ENCODE results near the gene NEMF.
A peak's percentile ranks its signal among the peaks of the same experiment; 100 is the strongest.
"Not testable (repeated sequence)": the region's sequence is repeated elsewhere in the genome, so short reads cannot be mapped to it uniquely, and the experiment has no call there.

NEMF gene

GRCh38 chr14:49897965-49898364, 45.4 kb upstream of the NEMF start:
- Histone ChIP-seq H2AFZ (ENCODE audit: low read depth, low read length) (no peak overlapping the region), H3K9me3 (ENCODE audit: control insufficient read depth, low read length) (no peaks in the 10 kb centered on the region), H2BK5ac (ENCODE audit: low read depth, low read length, poor library complexity, severe bottlenecking) (no peak overlapping the region), H2BK15ac (ENCODE audit: low read depth, poor library complexity, severe bottlenecking) (no peak overlapping the region), H3K36me3 (ENCODE audit: control insufficient read depth in 1 of 2, insufficient read depth in 2 of 2, low read depth in 1 of 2, low read length in 2 of 2) (peaks cover 6 to 27% of the 10 kb centered on the region in 2 experiments), H3K4me2 (ENCODE audit: low read length, poor library complexity, severe bottlenecking) (no peak overlapping the region), H4K91ac (ENCODE audit: low read length) (no peak overlapping the region), H3K18ac (ENCODE audit: low read depth in 1 of 2, low read length in 2 of 2) (no peak overlapping the region), H3K23ac (ENCODE audit: low read length in 2 of 2) (no peak overlapping the region), H3K4me3 (ENCODE audit: insufficient read depth in 1 of 2, low read depth in 1 of 2, low read length in 2 of 2) (peak overlapping the region in 1 of 2 experiments; percentile 100), H3K14ac (ENCODE audit: low read length in 2 of 2) (no peak overlapping the region), H3K79me1 (replicated peaks; ENCODE audit: low read length, poor library complexity, severe bottlenecking) (no peaks in the 10 kb centered on the region), H3K27ac (ENCODE audit: low read length, poor library complexity, severe bottlenecking) (peak overlapping the region; percentile 61), H2AK5ac (ENCODE audit: low read length, severe bottlenecking) (no peak overlapping the region), H2BK120ac (ENCODE audit: low read depth, low read length) (no peak overlapping the region), H3K4me1 (ENCODE audit: control insufficient read depth, insufficient read depth, low read depth, low read length) (no peaks in the 10 kb centered on the region), H3K27me3 (ENCODE audit: control insufficient read depth in 1 of 2, insufficient read depth in 1 of 2, low read length in 2 of 2) (no peaks in the 10 kb centered on the region), H2BK12ac (ENCODE audit: low read length in 2 of 2) (no peak overlapping the region), H3K4ac (ENCODE audit: low read depth in 1 of 2, low read length in 2 of 2) (no peak overlapping the region), H3K9ac (ENCODE audit: low read length) (peak overlapping the region; percentile 100), H4K8ac (ENCODE audit: low read length) (no peak overlapping the region)
- DNase-seq = no peak
- no CpG with 5 or more reads among the region's 1 CpG for WGBS

DNA sequence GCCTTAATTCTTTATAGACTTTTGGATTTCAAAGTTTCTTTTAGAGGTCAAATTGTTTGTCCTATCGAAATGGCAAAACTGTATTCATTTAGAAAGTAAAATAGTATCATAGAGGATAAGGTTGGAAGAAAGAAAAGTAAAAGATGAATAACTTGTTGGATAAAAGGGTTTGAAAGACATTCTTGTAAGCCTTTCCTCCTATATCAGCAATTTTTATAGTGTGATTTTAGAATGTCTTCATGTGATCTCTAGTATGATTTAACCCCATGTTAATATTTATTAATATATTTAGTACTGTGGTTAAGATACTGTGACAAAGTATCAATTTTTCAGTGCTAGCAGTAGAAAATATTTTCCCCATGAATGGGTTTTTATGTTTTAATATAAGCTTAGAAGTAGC, 44.8 kb upstream of the NEMF start:
- H3K9me3 ChIP-seq (ENCODE audit: control insufficient read depth, low read length) = no peaks in the 10 kb centered on the region
- no peak overlapping the region for H4K91ac ChIP-seq (ENCODE audit: low read length)
- H3K27ac ChIP-seq (ENCODE audit: low read length, poor library complexity, severe bottlenecking) = no peak overlapping the region
- no peak overlapping the region for H2BK5ac ChIP-seq (ENCODE audit: low read depth, low read length, poor library complexity, severe bottlenecking)
- 100% methylated on average over 1 of the region's 1 CpG for WGBS
- H2AK5ac ChIP-seq (ENCODE audit: low read length, severe bottlenecking) = no peak overlapping the region
- H3K9ac ChIP-seq (ENCODE audit: low read length) = peak overlapping the region; percentile 100
- H2BK15ac ChIP-seq (ENCODE audit: low read depth, poor library complexity, severe bottlenecking) = no peak overlapping the region
- H3K79me1 ChIP-seq (replicated peaks; ENCODE audit: low read length, poor library complexity, severe bottlenecking) = no peaks in the 10 kb centered on the region
- H3K4me3 ChIP-seq (ENCODE audit: insufficient read depth in 1 of 2, low read depth in 1 of 2, low read length in 2 of 2) = peak overlapping the region in 1 of 2 experiments; percentile 100
- no peak overlapping the region for H3K4me2 ChIP-seq (ENCODE audit: low read length, poor library complexity, severe bottlenecking)
- H2BK12ac ChIP-seq (ENCODE audit: low read length in 2 of 2) = no peak overlapping the region
- no peak overlapping the region for H3K4ac ChIP-seq (ENCODE audit: low read depth in 1 of 2, low read length in 2 of 2)
- peaks cover 6 to 27% of the 10 kb centered on the region in 2 experiments for H3K36me3 ChIP-seq (ENCODE audit: control insufficient read depth in 1 of 2, insufficient read depth in 2 of 2, low read depth in 1 of 2, low read length in 2 of 2)
- no peak overlapping the region for H3K14ac ChIP-seq (ENCODE audit: low read length in 2 of 2)
- no peak overlapping the region for H3K23ac ChIP-seq (ENCODE audit: low read length in 2 of 2)
- H2BK120ac ChIP-seq (ENCODE audit: low read depth, low read length) = no peak overlapping the region
- H3K18ac ChIP-seq (ENCODE audit: low read depth in 1 of 2, low read length in 2 of 2) = no peak overlapping the region
- H2AFZ ChIP-seq (ENCODE audit: low read depth, low read length) = no peak overlapping the region
- no peak overlapping the region for H4K8ac ChIP-seq (ENCODE audit: low read length)
- DNase-seq = no peak
- H3K27me3 ChIP-seq (ENCODE audit: control insufficient read depth in 1 of 2, insufficient read depth in 1 of 2, low read length in 2 of 2) = no peaks in the 10 kb centered on the region
- no peaks in the 10 kb centered on the region for H3K4me1 ChIP-seq (ENCODE audit: control insufficient read depth, insufficient read depth, low read depth, low read length)

DNA sequence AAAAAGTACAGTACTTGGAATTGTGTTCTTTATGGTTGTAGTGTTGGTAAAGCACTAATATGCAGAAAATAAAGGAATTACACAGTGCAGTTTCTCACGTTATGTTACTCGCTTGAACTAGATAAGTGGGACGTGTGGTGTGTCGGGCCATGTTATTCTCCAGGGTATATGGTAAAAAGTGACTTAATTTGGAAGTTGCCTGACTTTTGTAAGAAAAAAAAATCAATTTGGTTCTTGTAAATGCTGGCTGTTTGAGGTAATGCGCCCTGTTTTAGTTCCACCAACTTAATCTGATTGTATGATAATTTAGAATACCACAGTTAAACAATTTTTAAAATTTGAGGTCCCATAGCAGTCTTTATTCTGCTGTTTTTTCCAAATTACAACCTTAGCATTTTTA, 44.4 kb upstream of the NEMF start:
- H2BK120ac ChIP-seq (ENCODE audit: low read depth, low read length) = no peak overlapping the region
- WGBS = 73% methylated on average over 4 of the region's 5 CpGs
- H4K8ac ChIP-seq (ENCODE audit: low read length) = no peak overlapping the region
- no peak overlapping the region for H3K18ac ChIP-seq (ENCODE audit: low read depth in 1 of 2, low read length in 2 of 2)
- peaks cover 6 to 27% of the 10 kb centered on the region in 2 experiments for H3K36me3 ChIP-seq (ENCODE audit: control insufficient read depth in 1 of 2, insufficient read depth in 2 of 2, low read depth in 1 of 2, low read length in 2 of 2)
- H3K14ac ChIP-seq (ENCODE audit: low read length in 2 of 2) = no peak overlapping the region
- H2AFZ ChIP-seq (ENCODE audit: low read depth, low read length) = no peak overlapping the region
- no peak overlapping the region for H3K4ac ChIP-seq (ENCODE audit: low read depth in 1 of 2, low read length in 2 of 2)
- no peak overlapping the region for H2BK15ac ChIP-seq (ENCODE audit: low read depth, poor library complexity, severe bottlenecking)
- H3K4me3 ChIP-seq (ENCODE audit: insufficient read depth in 1 of 2, low read depth in 1 of 2, low read length in 2 of 2) = peak overlapping the region in 1 of 2 experiments; percentile 100
- peak overlapping the region; percentile 74 for H3K4me2 ChIP-seq (ENCODE audit: low read length, poor library complexity, severe bottlenecking)
- no peaks in the 10 kb centered on the region for H3K9me3 ChIP-seq (ENCODE audit: control insufficient read depth, low read length)
- peak overlapping the region; percentile 32 for H3K27ac ChIP-seq (ENCODE audit: low read length, poor library complexity, severe bottlenecking)
- no peak overlapping the region for H2BK12ac ChIP-seq (ENCODE audit: low read length in 2 of 2)
- no peak overlapping the region for H2BK5ac ChIP-seq (ENCODE audit: low read depth, low read length, poor library complexity, severe bottlenecking)
- peaks cover under 1% of the 10 kb centered on the region for H3K79me1 ChIP-seq (replicated peaks; ENCODE audit: low read length, poor library complexity, severe bottlenecking)
- no peaks in the 10 kb centered on the region for H3K4me1 ChIP-seq (ENCODE audit: control insufficient read depth, insufficient read depth, low read depth, low read length)
- no peaks in the 10 kb centered on the region for H3K27me3 ChIP-seq (ENCODE audit: control insufficient read depth in 1 of 2, insufficient read depth in 1 of 2, low read length in 2 of 2)
- DNase-seq = no peak
- no peak overlapping the region for H4K91ac ChIP-seq (ENCODE audit: low read length)
- peak overlapping the region; percentile 100 for H3K9ac ChIP-seq (ENCODE audit: low read length)
- H3K23ac ChIP-seq (ENCODE audit: low read length in 2 of 2) = no peak overlapping the region
- H2AK5ac ChIP-seq (ENCODE audit: low read length, severe bottlenecking) = no peak overlapping the region

GRCh38 chr14:49896272-49896671, 43.7 kb upstream of the NEMF start:
- not testable (repeated sequence) for DNase-seq; H2AFZ ChIP-seq (ENCODE audit: low read depth, low read length)

More at GRCh38 chr14:49896272-49896671, 43.7 kb upstream of the NEMF start:
- Histone ChIP-seq H3K4me2 (ENCODE audit: low read length, poor library complexity, severe bottlenecking) (peak overlapping the region; percentile 1), H3K4me3 (ENCODE audit: insufficient read depth in 1 of 2, low read depth in 1 of 2, low read length in 2 of 2) (peak overlapping the region in 1 of 2 experiments; percentile 100), H3K9ac (ENCODE audit: low read length) (peak overlapping the region; percentile 100), H3K36me3 (ENCODE audit: control insufficient read depth in 1 of 2, insufficient read depth in 2 of 2, low read depth in 1 of 2, low read length in 2 of 2) (peaks cover 6 to 27% of the 10 kb centered on the region in 2 experiments)
- not testable (repeated sequence) for H2BK15ac ChIP-seq (ENCODE audit: low read depth, poor library complexity, severe bottlenecking); H4K8ac ChIP-seq (ENCODE audit: low read length); H4K91ac ChIP-seq (ENCODE audit: low read length); H3K27me3 ChIP-seq (ENCODE audit: control insufficient read depth in 1 of 2, insufficient read depth in 1 of 2, low read length in 2 of 2); H2AK5ac ChIP-seq (ENCODE audit: low read length, severe bottlenecking); H3K27ac ChIP-seq (ENCODE audit: low read length, poor library complexity, severe bottlenecking); H3K79me1 ChIP-seq (replicated peaks; ENCODE audit: low read length, poor library complexity, severe bottlenecking); H3K4ac ChIP-seq (ENCODE audit: low read depth in 1 of 2, low read length in 2 of 2); H2BK12ac ChIP-seq (ENCODE audit: low read length in 2 of 2); H3K14ac ChIP-seq (ENCODE audit: low read length in 2 of 2); H3K4me1 ChIP-seq (ENCODE audit: control insufficient read depth, insufficient read depth, low read depth, low read length); H3K18ac ChIP-seq (ENCODE audit: low read depth in 1 of 2, low read length in 2 of 2); H3K23ac ChIP-seq (ENCODE audit: low read length in 2 of 2); H3K9me3 ChIP-seq (ENCODE audit: control insufficient read depth, low read length); H2BK120ac ChIP-seq (ENCODE audit: low read depth, low read length); H2BK5ac ChIP-seq (ENCODE audit: low read depth, low read length, poor library complexity, severe bottlenecking)
